Endometrial microvascular endothelial cells (primary cell): Measurements from ENCODE around the gene NHSL2. TPM values are rescaled to one million over a fixed set of nuclear protein-coding genes. Genes with fewer than 3 reads are reported as not detected.

ENCODE experiments used
- in situ Hi-C: cut with HindIII; loops from 2 replicates; pipeline ENCODE4 v1.10.0; 2017; ENCODE audit warnings: low sequenced_read_pairs, low pct_unique_long_range_greater_than_20kb; ENCODE audit errors: inconsistent ontology term
- total RNA-seq: library from RNA; depleted of rRNA; stranded (reverse); fragments of >200 nt; gene quantifications from one replicate; pipeline ENCODE4 v1.2.3, GENCODE V29; 2015; ENCODE audit errors: inconsistent ontology term

The NHSL2 gene
- total RNA-seq, 1 donor from 2014 or later = 30.7 TPM

GRCh38 chrX:71919431-71919830, 8.8 kb downstream of the NHSL2 start:
- in situ Hi-C loops = no loop called here

GRCh38 chrX:71919886-71920285, 9.2 kb downstream of the NHSL2 start:
- in situ Hi-C loops = no loop called here

- in situ Hi-C loops = no loop called here
Measured at GRCh38 chrX:71922686-71923085, 12.0 kb downstream of the NHSL2 start.

GRCh38 chrX:71923516-71923915, 12.9 kb downstream of the NHSL2 start:
- in situ Hi-C loops = no loop called here

- in situ Hi-C loops = no loop called here
Measured at GRCh38 chrX:71927040-71927439, 16.4 kb downstream of the NHSL2 start.

- in situ Hi-C loops = no loop called here
Measured at GRCh38 chrX:71928856-71929255, 18.2 kb downstream of the NHSL2 start.

GRCh38 chrX:71930298-71930697, 19.7 kb downstream of the NHSL2 start:
- in situ Hi-C loops = no loop called here

- in situ Hi-C loops = no loop called here
Measured at GRCh38 chrX:71935476-71935875, 24.8 kb downstream of the NHSL2 start.

- in situ Hi-C loops = no loop called here
Measured at GRCh38 chrX:71936632-71937031, 26.0 kb downstream of the NHSL2 start.

- in situ Hi-C loops = no loop called here
Measured at GRCh38 chrX:71938371-71938770, 27.7 kb downstream of the NHSL2 start.

GRCh38 chrX:71941145-71941544, 30.5 kb downstream of the NHSL2 start:
- in situ Hi-C loops = no loop called here

GRCh38 chrX:71941776-71942175, 31.1 kb downstream of the NHSL2 start:
- in situ Hi-C loops = no loop called here

GRCh38 chrX:71944369-71944768, 33.7 kb downstream of the NHSL2 start:
- in situ Hi-C loops = no loop called here

- in situ Hi-C loops = no loop called here
Measured at GRCh38 chrX:71945237-71945805, 34.7 kb downstream of the NHSL2 start.

GRCh38 chrX:71949363-71949762, 38.7 kb downstream of the NHSL2 start:
- in situ Hi-C loops = no loop called here

- in situ Hi-C loops = no loop called here
Measured at GRCh38 chrX:71949844-71950445, 39.3 kb downstream of the NHSL2 start.

GRCh38 chrX:71953391-71953790, 42.7 kb downstream of the NHSL2 start:
- in situ Hi-C loops = no loop called here

- in situ Hi-C loops = no loop called here
Measured at GRCh38 chrX:71953946-71954345, 43.3 kb downstream of the NHSL2 start.

GRCh38 chrX:71954458-71954857, 43.8 kb downstream of the NHSL2 start:
- in situ Hi-C loops = no loop called here

- in situ Hi-C loops = no loop called here
Measured at GRCh38 chrX:71955530-71956120, 45.0 kb downstream of the NHSL2 start.

- in situ Hi-C loops = no loop called here
Measured at GRCh38 chrX:71958281-71958675, 47.6 kb downstream of the NHSL2 start.
